Ureter (tissue), 1 donor: ENCODE measurements around the gene HKDC1. TPM values are rescaled to one million over a fixed set of nuclear protein-coding genes. Genes with fewer than 3 reads are reported as not detected.
"Not testable (repeated sequence)": the region's sequence is repeated elsewhere in the genome, so short reads cannot be mapped to it uniquely, and the experiment has no call there.

Source experiments
- DNase-seq: peaks from one replicate; pipeline ENCODE4 v3.0.0-alpha.2; 2020; ENCODE audit warnings: low spot score
- total RNA-seq: library from RNA; stranded (reverse); gene quantifications from one replicate; pipeline ENCODE4 v1.2.4, GENCODE V29; 2023
- donor health status: DM: yes; HTN: yes; CAD: no.

HKDC1 gene
- total RNA-seq, 1 donor from 2014 or later: 0.10 TPM

GRCh38 chr10:69241575-69241974 lies 21.4 kb downstream of the HKDC1 start:
- no peak for DNase-seq

- DNase-seq: no peak
These were observed 22.1 kb downstream of the HKDC1 start for GRCh38 chr10:69242040-69242851.

DNA sequence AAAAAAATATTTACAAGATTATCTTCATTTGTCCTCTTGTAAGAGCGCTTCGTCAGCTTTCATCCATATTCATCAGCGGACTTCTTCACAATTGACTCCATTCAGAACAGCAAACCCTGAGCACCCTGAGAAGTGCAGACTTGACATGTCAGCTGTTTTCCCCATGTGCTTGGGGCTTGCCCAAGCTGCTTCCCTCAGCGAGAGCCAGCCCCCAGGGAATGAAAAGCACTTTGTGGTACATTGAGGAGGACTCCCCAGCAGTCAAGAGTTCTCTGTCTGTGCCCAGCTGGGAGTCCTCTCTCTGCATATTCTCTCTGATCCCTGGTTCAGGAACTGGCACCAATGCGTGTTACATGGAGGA lies 22.7 kb downstream of the HKDC1 start:
- no peak for DNase-seq

- no peak for DNase-seq
These were observed 23.7 kb downstream of the HKDC1 start for GRCh38 chr10:69243817-69244216.

- DNase-seq: no peak
These were observed 25.9 kb downstream of the HKDC1 start for GRCh38 chr10:69246036-69246435.

DNA sequence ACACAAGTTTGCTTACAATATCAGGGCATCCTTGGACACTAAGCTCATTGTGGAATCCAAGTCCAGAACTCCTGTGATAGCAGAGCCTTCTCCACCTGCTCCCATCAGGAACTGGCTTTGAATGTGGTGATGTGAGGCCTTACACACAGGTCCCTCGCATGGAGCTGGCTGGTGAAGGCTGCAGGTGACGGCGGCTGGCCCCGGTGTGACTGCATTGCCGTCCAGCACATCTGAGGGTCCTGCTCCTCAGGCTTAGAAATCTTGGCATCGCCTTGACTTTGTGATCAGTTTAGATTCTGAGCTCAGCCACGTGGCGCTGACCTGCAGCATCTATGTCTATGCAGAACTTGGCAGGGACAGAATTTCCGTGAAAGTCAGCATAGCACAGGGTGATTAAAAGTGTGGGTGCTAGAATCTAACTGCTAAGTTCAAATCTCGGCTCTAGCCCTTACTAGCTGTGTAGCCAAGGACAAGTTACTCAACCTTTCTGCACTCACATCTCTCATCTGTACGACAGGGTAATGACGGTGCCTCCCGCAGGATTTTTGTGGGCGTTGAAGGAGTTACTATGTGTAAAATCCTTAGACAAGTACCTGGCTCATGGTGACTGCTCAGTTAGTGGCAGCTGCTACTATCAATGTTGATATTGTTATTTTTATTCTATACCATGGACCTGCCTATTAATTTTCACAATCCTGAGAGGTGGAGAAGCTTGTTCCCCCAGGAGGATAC lies 26.6 kb downstream of the HKDC1 start:
- DNase-seq: no peak

GRCh38 chr10:69247313-69247710 lies 27.2 kb downstream of the HKDC1 start:
- no peak for DNase-seq

GRCh38 chr10:69248117-69248730 lies 28.1 kb downstream of the HKDC1 start:
- DNase-seq: no peak

DNA sequence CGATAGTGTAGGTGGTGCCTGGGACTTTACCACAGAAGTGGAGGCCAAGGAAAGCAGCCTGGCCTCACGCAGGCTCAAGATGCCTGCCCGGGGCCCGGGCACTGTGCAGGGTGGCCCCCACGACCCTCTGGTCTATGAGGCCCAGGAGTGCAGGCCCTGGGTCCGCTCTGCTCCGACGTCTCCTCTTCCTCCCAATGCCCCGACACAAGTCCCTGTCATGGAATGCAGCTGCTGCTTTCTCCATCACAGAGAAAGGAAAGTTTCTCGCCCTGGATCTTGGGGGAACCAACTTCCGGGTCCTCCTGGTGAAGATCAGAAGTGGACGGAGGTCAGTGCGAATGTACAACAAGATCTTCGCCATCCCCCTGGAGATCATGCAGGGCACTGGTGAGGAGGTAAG lies 29.9 kb downstream of the HKDC1 start:
- no peak for DNase-seq

DNA sequence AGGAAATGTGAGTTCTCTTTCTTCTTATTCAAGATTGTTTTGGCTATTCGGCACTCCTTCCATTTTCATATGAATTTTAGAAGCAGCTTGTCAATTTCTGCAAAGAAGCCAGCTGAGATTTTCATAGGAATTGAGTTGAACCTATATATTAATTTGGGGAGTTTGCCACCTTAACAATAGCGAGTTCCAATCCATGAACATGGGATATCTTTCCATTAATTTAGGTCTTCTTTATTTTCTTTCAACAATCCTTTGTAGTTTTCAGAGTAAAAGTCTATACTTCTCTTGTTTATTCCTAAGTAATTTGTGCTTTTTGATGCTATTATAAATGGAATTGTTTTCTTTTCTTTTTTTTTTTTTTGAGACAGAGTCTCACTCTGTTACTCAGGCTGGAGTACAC lies 31.3 kb downstream of the HKDC1 start:
- DNase-seq: not testable (repeated sequence)

DNA sequence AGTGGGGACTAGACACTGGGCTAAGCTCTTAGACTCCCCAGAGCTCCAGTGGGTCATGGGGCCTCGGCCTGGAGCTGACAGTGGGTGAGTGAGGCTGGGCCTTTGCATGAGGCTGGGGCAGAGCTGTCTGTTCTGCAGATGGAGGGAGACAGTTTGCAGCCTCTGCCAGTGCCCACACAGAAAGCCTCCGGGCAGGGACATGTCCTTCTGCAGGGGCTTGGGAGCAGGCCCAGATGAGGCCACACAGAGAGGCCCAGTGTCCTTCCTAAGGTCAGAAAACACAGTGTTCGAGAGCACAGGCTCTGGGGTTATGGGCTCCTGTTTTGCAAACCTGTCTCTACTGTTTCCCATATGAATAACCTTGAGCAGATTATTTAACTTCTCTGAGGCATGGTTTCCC lies 33.0 kb downstream of the HKDC1 start:
- DNase-seq: no peak

DNA sequence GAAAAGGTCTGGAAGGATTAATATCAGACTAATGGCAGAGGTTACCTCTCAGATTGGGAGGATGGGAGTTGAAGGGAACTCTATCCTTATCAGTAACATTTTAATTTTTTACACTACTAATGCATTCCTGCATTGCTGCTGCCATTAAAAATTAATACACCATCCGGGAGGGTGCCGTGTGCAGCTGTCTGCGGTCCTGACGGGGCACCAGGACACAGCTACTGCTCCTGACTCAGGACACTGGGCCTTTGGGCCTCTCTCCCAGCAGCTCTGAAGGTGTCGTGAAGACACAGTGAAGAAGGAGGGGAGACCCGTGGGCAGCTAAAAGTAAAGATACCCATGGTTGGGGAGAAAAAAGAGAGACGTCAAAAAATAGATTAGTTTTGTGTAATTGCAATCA lies 34.7 kb downstream of the HKDC1 start:
- DNase-seq: no peak

DNA sequence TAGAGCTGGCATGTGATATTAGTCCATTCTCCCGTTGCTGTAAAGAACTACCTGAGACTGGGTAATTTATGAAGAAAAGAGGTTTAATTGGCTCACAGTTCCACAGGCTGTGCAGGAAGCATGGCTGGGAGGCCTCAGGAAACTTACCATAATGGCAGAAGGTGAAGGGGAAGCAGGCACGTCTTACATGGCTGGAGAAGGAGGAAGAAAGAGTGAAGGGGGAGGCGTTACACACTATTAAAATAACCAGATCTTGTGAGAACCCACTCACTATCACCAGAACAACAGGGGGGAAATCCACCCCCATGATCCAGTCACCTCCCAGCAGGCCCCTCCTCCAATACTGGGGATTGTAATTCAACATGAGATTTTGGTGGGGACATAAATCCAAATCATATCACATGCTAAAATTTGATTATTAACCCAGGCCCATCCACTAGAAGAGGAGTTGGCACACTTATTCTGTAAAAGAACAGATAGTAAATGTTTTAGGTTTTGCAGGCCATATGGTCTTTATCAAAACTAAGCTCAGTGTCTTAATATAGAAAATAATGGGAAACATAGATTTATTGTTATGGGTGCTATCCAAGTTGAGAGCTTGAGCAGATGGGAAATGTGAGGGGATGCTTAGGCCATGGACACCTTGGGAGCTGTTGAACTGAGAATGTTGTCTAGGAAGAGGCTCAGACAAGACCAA lies 39.6 kb downstream of the HKDC1 start:
- DNase-seq: no peak

- DNase-seq: no peak
These were observed 41.1 kb downstream of the HKDC1 start for GRCh38 chr10:69261184-69261583.

DNA sequence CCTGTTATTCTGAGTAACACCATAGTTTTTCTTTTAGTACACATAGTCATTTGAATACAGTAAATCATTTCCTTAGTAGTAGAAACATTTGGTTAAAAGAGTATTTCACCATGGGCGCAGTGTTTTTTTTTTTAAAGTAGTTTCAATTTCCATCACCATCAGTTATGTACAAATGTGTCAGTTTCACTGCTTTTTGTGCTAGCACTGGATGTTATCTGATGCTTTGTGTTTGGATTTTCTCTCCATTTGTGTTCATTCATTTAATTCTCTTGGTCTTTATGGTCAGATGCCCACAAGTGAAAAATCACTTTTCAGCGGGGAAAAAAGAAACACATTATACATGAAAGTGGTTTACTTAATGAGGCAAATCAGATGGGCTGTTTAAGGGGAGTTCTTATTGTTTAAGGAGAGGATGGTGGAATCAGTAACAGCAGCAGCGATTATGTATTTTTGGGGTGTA lies 42.2 kb downstream of the HKDC1 start:
- DNase-seq: no peak

- DNase-seq: no peak
These were observed 45.4 kb downstream of the HKDC1 start for GRCh38 chr10:69265521-69265920.

DNA sequence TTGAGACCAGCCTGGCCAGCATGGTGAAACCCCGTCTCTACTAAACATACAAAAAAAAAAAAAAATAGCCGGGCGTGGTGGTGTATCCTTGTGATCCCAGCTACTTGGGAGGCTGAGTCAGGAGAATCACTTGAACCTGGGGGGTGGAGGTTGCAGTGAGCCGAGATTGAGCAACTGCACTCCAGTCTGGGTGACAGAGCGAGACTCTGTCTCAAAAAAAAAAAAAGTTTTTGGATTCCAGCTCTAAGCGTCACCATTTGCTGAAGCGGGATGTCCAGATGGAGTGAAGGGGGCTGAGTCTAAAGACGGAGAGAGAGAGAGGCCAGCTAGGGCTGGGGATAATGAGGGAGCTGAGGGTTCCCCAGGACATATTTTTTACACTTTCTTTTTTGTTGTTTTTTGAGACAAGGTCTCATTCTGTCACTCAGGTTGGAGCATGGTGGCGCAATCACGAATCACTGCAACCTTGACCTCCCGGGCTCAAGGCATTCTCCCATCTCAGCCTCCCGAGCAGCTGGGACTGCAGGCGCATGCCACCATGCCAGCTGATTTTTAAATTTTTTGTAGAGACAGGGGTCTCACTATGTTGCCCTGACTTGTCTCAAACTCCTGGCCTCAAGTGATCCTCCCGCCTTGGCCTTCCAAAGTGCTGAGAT lies 48.8 kb downstream of the HKDC1 start:
- no peak for DNase-seq

GRCh38 chr10:69269761-69270160 lies 49.6 kb downstream of the HKDC1 start:
- no peak for DNase-seq

GRCh38 chr10:69270990-69271389 lies 50.9 kb downstream of the HKDC1 start:
- DNase-seq: no peak

DNA sequence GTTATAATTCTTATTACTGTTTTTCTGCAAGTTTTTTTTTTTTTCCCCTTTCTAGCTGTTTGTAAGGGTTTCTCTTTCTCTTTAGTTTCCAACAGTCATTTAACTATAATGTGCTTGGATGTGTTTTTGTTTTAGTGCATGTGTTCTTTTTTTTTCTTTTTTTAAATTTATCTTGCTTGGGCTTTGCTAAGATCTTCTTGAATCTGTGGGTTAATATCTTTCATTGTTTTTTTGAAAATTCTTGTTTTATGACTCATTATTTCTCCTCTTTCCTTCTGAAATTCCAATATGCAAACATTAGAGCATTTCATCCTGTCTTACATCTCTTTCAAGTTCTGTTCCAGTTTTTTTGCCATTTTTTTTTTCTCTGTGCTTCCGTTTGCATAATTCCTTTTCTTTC lies 52.5 kb downstream of the HKDC1 start:
- no peak for DNase-seq

DNA sequence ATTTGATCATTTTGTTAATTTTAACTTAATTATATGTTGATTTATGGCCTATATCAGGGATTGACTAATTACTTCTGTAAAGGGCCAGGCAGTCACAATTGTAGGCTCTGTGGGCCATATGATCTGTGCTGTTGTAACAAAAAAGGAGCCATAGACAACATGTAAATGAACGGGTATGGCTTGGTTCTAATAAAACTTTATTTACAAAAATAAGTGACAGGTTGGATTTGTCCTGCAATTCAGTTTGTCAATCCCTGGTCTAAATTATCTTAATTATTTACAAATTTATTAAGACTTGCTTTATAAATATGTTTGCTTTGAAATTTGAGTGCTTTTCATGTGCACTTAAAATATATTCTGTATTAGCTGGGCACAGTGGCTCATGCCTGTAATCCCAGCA lies 55.3 kb downstream of the HKDC1 start:
- no peak for DNase-seq

- no peak for DNase-seq
These were observed 56.4 kb downstream of the HKDC1 start for GRCh38 chr10:69276503-69276902.
